NCI-H2171 (cell line): Measurements from ENCODE around the gene FAM98B.

Source experiments
- DNase-seq: peaks from one replicate; lab custom pipeline; 2025; lab: John Stamatoyannopoulos, UW

The FAM98B gene

DNA sequence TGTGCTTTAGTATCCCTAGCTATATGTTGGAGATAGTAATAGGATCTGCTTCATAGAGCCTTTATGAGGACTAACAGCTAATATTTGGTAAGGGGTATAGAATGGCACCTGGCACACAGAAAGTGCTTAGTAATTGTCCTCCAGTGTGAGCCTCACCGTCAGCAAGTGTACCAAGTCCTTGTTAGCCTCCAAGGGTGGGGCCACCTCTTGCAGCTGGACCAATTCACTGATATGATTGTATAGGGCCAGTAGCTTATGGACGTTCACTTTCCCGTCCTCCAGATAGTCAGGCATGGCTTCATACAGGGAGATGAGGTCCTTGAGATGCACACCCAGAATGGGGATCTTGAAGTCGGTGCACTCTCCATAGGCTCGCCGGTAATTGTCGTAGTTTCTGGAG, 53.6 kb downstream of the FAM98B start:
- DNase-seq = no peak

DNA sequence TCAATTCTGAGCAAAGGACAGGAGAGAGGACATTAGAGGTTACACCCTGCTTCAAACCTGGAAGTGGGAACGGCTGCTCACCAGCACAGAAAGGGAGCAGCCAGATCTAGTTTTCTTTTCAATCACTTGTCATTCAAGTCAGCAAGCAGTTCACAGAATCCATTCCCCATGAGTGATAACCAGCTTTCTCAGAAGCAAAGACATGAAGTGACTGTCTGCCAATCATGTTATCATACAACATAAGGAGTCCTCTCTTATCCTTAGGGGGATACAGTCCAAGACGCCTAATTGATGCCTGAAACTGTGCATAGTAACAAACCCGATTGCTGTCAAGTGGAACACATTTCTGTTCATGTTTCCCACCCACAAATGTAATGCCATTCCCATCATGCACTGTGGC, 54.7 kb downstream of the FAM98B start:
- no peak for DNase-seq

DNA sequence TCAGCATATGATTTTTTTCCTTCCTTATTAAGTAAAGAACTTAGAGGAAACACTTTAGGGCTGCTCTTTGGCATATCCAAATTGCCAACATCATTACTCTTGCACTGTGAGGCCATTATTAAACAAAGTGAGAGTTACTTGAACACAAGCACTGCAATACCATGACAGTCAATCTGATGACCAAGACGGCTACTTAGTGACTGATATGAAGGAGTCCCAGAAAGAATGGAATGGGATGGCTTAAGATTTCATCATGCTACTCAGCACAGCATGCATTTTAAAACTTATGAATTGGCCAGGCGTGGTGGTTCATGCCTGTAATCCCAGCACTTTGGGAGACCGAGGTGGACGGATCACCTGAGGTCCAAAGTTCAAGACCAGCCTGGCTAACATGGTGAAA, 55.2 kb downstream of the FAM98B start:
- no peak for DNase-seq

DNA sequence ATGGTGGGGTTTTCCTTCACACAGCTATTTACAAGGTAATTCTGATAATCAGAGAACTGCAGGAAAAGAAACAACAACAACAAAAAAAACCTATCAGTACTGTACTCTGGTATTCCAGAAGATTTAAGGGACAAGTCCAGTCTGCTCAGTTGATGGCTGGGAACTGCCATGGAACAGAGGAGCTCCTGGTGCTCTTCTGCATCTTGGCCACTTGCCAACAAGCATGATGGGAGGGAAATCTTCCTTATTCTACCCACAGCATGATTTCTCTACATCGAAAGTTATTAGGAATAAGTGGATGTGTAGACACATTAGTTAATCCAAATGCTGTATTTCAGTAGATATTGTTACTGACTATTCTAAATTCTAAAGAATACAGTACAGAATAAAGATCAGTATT, 59.0 kb downstream of the FAM98B start:
- DNase-seq = no peak

DNA sequence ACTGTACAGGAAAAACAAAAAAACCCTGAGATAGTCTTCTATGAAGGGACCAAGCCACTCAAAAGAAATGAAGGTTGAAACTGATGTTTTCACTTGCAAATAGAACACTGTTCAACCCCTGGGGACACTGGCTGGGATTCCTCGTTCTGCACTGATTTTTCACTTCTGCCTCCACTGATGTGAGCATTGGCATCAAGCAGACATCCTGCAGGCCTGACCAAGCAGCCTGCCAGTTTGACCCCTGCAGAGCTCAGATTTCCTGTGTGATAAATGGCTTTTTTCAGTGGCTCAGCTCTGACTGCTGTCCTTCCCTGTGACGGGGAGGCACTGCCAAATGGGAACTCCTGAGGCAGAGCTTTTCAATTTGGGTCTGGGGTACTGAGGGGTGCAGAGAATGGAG, 60.7 kb downstream of the FAM98B start:
- DNase-seq = no peak

DNA sequence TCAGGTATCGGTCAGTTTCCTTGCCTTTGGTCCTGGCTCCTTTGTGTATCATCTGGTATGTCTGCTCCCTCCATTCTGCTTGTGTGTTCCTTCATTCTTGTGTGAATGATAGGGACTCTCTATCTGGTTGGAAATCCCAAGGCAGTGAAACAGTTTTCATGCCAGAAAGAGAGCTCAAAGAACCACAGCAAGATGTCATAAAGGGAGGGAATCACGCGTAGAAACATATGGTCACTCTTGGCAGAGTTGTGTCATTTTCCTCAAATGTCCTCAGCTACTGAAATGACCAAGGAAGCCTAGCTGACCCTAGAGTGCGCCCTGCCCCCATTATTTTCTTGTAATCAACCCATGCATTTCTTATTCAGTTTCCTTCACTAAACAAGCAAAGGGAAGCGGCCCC, 62.7 kb downstream of the FAM98B start:
- DNase-seq = no peak

DNA sequence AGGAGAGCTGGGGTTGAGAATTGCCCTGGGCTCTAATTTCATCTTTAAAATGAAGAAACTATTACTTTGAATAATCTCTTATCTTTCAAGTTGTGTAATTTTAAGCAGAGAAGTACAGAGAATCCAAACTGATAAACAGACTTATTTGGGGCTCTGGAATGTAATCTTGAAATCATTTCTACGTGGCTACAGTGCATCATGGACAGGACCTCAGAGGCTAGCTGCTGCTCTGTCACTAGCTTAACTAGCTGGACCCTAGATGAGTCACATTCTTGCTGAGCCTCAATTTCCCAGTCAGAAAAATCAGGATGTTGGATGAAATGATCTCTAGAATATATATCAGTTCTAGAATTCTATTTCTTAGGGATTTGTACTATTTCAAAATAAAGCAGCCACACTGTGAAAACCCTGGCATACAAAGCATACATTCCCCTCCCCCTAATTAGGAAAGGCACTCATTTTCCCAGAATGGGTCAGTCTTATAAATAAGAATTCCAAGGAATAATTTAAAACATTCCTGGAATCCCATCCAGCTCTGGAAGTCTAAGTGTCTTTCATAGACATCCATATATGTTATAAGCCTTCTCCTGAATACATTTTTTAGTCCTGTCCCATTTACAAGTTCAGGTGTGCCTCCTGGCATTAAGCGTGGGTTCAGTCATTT, 63.5 kb downstream of the FAM98B start:
- no peak for DNase-seq

DNA sequence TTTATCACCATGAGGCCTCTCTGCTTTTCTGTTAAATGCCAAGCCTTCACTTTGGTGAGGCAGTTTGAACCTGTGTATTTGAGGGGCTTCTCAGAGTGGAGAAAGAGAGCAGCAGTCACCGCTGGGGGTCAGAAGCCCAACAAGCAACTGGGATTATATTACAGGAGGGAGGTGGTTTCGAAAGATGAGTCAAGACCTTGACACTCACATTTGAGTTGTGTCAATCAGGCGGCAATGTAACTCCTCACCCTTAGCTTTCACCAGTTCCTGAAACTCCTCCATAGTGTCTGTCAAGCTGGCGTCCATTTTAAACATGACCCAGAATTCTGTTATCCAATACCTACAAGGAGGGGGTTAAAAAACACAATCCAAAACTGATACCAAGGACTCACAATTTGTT, 64.2 kb downstream of the FAM98B start:
- no peak for DNase-seq

DNA sequence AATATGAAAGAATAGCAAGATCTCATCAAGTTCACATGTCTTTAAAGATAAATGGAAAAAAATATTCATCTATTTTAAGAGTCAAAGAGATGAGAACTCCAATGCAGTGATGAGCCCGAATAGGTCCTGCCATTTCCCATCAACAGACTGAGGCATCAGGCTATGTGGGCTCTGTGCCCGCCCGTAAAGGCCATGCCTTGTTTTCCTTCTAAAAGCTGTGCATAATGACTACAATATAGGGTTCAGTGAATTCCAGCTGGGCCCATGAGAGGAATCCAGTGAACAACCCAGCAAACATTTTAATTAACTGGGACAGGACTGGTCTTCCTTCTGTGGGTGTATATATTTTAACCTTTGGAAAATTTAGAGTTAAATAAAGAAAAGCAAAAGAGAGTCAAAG, 66.1 kb downstream of the FAM98B start:
- no peak for DNase-seq

DNA sequence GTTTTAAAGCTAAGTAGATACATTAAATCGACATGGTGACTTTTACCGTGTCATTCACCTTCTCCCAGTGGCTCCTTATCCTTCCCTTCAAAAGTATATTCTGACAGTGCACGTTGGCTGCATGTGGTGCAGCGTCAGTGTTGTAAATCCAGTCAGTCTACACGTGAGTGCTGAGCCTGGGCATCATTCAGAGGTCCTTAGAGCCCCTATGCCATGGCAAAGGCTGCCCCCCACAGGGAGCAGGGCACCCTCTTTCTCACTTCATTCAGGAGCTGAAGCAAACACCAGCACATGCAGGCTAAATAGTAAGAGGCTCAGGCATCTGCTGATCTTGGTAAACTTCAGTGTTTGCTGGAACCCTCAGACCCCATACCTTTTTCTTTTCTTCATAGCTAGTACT, 67.4 kb downstream of the FAM98B start:
- DNase-seq = no peak

DNA sequence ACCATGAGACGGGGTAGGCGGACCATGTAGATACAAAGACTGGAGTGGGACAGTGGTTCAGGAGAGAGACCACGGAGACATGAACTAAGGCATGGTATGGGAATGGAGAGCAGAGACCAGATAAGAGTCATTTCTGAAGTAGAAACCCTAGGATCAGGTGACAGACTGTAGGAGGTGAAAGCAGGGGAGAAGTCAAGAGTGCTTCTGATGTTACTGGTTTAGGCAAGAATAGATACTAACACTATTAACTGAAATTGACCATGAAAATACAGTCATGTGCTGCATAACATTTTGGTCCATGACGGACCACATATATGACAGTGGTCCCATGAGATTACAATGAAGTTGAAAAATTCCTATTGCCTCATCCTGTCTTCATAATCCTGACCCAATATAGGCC, 69.0 kb downstream of the FAM98B start:
- DNase-seq = no peak

DNA sequence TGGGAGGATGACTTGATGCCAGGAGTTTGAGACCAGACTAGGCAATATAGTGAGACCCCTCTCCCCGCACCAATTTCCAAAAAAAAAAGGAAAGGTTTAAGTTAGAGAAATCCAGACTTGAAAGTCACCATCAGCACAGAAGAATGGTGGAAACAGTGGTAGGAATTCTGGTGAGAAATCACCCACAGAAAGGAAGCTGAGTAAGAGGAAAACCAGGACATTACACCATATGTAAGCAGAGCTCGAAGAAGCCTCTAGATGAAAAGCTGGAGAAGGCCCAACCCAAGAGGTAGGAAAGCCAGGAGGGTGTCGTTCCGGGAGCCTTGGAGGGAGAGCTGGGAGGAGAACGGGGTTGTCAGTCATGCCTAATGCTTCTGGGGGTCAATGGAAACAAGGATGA, 70.2 kb downstream of the FAM98B start:
- DNase-seq = no peak

DNA sequence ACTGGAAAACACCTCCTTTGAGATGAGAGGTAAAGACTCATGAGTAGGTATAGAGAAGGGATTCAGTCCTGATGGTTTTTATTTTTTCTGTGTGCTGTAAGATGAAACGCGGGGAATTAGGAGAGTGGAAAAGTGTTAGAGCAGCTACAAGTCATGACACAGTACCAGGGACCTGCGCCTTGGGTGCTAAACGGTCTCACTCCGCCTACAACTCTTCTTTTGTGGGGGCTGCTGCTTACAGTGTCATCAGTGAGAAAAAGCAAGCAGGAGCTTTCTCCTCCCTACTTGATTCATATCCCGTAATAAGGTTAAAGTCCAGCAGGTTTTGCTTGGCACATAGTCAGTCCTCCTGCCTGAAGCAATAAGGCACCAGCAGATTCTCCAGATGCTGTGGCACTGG, 71.6 kb downstream of the FAM98B start:
- no peak for DNase-seq

DNA sequence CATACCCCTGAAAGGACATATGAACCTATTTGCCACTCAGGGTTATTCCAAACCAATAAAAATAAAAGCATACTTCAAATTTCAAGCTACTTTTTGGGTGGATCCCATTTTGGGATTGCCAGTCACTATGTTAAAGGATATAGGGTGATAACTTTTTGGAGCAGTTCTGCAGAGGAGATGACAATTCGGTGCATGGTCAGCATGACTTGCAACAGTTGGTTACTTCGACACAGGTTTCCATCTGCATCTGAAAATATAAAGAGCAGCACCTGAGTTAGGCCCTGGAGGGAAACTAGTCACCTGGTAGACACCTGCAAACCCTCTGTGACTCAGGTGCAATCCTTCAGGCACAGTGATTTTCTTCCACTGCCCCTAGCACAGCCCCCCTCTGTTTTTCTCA, 72.2 kb downstream of the FAM98B start:
- DNase-seq = no peak

DNA sequence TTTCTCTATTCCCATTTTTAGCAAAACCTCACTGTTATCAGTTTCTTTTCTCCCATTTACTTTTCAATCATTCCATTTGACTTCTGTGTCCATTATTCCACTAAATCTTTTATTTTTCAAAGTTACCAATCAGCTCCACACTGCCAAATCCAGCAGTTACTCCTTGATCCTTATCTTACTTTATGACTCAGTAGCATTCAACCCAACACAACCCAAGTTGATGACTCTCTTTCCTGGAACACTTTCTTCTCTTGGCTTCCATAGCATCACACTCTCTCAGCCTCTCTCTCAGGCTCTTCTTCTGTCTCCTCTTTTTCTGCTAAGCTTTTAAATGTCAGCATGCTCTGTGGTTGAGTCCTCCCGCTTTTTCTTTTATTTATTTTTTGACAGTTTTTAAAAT, 74.4 kb downstream of the FAM98B start:
- no peak for DNase-seq

DNA sequence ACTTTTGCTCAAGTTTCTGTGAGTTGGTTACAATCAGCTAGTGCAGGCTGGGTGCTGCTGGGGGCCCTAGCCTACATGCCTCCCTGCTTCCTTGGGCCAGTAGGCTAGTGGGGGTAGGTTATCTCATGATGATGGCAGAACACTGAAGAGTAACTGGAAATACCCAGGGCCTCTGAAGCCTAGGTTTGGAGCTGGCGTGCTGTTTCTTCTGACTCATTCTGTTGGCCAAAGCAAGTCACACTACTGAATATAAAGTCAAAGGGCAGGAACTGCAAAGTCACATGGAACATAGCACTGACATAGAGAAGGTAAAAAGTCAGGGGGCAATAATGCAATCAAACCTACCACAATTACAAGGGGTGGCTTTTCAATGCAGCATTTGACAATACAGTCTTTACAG, 76.2 kb downstream of the FAM98B start:
- no peak for DNase-seq

DNA sequence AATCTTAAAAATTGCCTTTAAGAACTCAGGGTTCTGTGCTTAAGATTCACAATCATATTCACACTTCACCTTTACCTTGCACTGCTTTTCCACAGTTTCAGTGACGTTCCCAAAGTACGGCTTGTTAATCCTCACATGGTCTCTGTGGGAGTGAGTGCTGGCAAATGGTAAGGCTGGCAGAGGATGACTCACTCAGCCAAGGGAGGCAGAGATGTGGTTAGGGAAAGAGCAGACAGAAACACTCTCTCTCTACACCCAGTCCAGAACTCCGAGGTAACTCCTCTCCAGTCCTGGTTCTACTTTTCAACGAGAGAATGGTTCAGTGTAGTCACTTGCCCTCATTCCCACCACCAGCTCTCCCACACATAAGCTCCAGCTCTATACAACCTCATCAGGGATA, 77.6 kb downstream of the FAM98B start:
- no peak for DNase-seq

DNA sequence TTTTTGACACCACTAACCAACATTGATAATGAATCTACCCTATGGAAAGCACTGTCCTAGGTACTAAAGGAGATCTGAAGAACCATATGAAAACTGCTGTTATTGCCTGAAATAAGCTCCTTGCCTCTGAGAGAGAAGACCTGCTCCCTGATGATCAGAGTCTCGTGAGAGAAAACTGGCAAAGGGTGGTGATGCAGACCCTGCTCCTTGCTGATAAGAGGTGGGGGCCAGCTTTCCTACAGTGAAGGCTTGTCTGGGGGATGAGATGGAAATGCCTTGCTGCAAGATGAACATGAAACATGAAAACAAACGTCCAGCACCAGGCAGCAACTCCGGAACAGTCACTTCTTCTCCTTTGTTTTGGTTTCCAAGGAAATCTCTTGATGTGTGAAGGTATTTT, 78.8 kb downstream of the FAM98B start:
- DNase-seq = no peak

DNA sequence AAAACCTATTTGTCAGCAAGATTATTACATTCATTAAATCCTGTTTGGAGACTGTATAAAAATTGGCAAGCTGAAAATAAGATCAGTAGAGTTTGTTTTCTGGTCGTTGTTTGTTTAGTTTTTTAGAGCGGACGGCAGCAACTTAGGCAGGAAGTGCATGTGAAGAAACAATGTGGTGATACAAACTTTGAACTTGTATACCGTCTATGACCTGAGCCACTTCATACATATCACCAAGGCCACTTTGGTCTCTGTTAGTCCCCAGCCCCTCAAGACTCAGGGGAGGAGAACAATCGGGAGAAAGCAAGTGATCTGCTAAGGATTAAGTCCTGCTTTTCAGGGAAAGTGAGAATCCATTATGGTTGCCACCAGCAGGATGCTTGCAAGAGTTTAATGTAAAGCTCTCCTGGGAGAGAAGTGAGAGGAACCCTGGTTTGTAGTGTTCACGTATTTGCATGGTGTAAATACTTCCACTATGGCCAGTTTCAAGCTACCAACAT, 79.5 kb downstream of the FAM98B start:
- no peak for DNase-seq

DNA sequence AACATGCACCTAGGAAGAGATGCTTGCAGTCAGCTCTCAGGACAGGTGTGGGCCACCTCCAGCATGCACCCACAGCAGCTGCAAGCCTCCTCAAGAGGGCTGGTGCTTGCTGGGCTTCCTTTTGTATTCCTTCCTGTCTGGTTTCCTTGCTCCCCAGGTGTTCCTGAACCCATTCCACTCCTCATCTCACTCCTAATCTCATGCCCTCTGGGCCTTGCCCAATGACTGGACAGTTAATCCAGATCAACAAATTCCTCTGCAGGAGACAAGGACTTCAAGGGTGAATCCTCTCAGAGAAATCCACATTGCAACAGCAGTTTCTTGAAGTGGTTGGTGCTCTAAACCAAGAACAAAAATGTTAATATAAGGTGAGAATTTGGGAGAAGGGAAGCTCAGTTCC, 80.0 kb downstream of the FAM98B start:
- no peak for DNase-seq

DNA sequence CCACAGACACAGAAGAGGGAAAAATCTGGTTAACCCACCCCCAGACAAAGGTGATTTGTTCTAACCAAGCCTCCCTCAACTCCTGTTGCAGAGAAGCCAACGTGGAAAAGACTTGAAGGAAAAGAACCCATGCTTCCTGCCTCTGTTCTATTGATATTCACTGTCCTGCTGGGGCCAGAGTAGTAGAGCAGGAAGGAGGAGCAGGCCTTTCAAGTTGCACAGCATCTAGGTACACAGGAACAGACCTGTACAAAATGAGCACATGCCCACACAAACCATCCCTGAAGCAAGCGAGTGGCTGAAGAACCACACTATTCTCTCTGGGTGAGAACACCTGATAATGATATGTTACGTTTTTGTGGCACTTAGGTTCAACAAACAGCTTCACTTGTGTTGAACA, 80.8 kb downstream of the FAM98B start:
- DNase-seq = no peak

DNA sequence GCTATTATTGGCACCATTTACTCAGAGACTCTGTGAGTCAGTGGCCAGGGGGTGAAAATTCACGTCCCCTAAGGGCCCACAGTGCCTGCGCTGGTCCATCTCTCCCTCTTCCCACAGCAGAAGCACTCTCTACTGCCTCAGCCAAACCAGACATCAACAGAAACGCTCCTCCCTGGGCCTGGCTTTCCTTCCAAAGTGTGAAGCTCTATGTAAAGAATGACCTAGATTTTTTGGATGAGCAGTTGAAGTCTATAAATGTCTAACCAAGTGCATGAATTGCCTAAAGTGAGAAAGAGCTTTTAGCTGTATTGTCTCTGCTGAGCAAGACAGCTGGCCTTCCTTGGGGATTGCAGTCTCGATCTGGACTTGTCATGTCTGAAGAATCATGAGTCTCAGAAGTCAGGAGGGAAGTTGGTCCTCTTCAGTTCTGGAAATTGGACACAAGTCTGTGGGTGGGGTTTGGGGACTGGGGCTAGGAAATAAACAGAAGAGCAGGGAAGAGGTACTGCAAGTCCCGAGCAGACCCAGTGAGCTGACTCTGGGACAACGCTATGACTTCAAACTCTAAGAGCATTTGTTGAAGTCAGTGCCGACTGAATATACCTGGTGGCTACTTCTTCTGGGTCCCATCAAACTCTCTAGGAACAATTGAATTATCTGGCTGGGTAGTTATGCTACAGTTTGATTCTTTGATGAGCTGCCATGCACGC, 81.7 kb downstream of the FAM98B start:
- DNase-seq = no peak

DNA sequence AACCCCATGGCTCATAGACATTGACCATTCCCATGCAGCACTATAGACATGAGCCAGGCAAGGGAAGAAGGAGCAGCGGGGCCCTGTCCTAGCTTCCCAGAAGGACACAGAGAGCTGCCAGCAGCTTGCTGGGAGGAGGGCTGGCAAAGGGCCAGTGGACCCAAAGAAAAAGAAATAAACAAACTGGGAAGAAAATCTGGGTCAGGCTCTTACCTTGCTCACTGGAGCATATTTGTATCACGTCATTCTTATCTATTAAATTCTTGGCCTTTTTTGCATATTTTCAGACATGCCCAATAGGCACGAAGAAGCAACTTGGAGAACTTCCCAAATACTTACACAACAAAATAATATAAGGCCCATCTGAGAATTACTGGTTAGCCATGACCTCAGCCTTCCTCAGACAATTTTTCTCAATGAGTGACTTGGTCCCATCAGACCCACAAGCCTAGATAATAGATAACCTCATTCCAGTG, 82.3 kb downstream of the FAM98B start:
- DNase-seq = no peak
